Right cardiac atrium (tissue), 5 donors: Measurements from ENCODE around the gene CHST10. TPM values are rescaled to one million over a fixed set of nuclear protein-coding genes. Genes with fewer than 3 reads are reported as not detected.
A peak's percentile ranks its signal among the peaks of the same experiment; 100 is the strongest.

ENCODE experiments used
- ATAC-seq, 2 donors: fragments of 200-7000 bp; cut with Tn5 transposase; one replicate each; pipeline versions ENCODE4 v1.8.0 to v1.9.1; 2020; ENCODE audit warnings: moderate library complexity in 2 of 2, mild to moderate bottlenecking in 1 of 2
- DNase-seq, 3 donors: peaks; one replicate each; pipeline ENCODE4 v3.0.0-alpha.2; 2020
- H3K27ac ChIP-seq: one replicate; pipeline ENCODE4 v1.5.1; 2013; ENCODE audit warnings: mild to moderate bottlenecking, low read length, control low read depth, moderate library complexity
- H3K27me3 ChIP-seq: one replicate; pipeline ENCODE4 v1.6.1; 2013; ENCODE audit not compliant: control insufficient read depth, insufficient read depth
- H3K4me1 ChIP-seq: one replicate; pipeline ENCODE4 v1.6.1; 2013; ENCODE audit warnings: low read length; ENCODE audit not compliant: control insufficient read depth, insufficient read depth
- H3K4me3 ChIP-seq: one replicate; pipeline ENCODE4 v1.5.1; 2013; ENCODE audit warnings: low read length, control low read depth
- H3K9me3 ChIP-seq: one replicate; pipeline ENCODE4 v1.6.1; 2013; ENCODE audit warnings: low read length; ENCODE audit not compliant: control insufficient read depth
- WGBS: extraction: QIAGEN DNeasy Blood & Tissue Kit; methylation state at CpG from one replicate; pipeline ENCODE4 v1.1.7; 2013; 5-methylcytosine and 5-hydroxymethylcytosine counted together
- intact Hi-C, 4 donors: fragments of 100-400 bp; cut with DNase I; formaldehyde crosslinking; loops; one replicate each; pipeline versions ENCODE4 v1.11.0 to v1.14.0; 2022 to 2023
- polyA plus RNA-seq: library from polyadenylated mRNA; stranded (reverse); fragments of 200-250 nt; gene quantifications from one replicate; pipeline ENCODE4 v1.2.3, GENCODE V29; 2013
- total RNA-seq, 4 donors: library from RNA; stranded (reverse); fragmentation: NEBNext Ultra II Directional; extraction: Animal tissue kit (Norgen Biotek cat#: 25700); gene quantifications; one replicate each; pipeline ENCODE4 v1.2.1, GENCODE V29; 2021
- donor health status: healthy with polysubstance abuse.
- donor health status: DM: no; HTN: yes; CAD: no.
- donor health status: DM: no; HTN: no; CAD: no.
- donor health status: DM: no; HTN: yes; CAD: no; lungs with severe emphysema.
- donor health status: DM: yes; HTN: yes; CAD: no.

CHST10 gene
- total and polyA plus RNA-seq, 5 donors = 12.3 to 25.7 (median 21.9) TPM

GRCh38 chr2:100427111-100427510 lies 9.6 kb upstream of the CHST10 start:
- no peaks in the 10 kb centered on the region for H3K27me3 ChIP-seq
- H3K9me3 ChIP-seq = no peaks in the 10 kb centered on the region
- DNase-seq (no peak), ATAC-seq (peak in 1 of 2 donors; percentile 16)
- intact Hi-C loops = loop anchor here in 1 of 4 donors (10.0 kb wide), 1 partner anchor 138 kb away; the partner anchor contains the start of gene PDCL3
- H3K4me3 ChIP-seq = no peak overlapping the region
- H3K4me1 ChIP-seq = no peaks in the 10 kb centered on the region
- WGBS = 92% methylated on average over 12 of the region's 12 CpGs
- no peak overlapping the region for H3K27ac ChIP-seq

- no peaks in the 10 kb centered on the region for H3K27me3 ChIP-seq
- no peak overlapping the region for H3K4me3 ChIP-seq
- intact Hi-C loops = loop anchor here in 1 of 4 donors (10.0 kb wide), 1 partner anchor 138 kb away; the partner anchor contains the start of gene PDCL3
- no peaks in the 10 kb centered on the region for H3K9me3 ChIP-seq
- H3K4me1 ChIP-seq = no peaks in the 10 kb centered on the region
- ATAC-seq = no peak
- DNase-seq = no peak
- no peak overlapping the region for H3K27ac ChIP-seq
- WGBS = 83% methylated on average over 18 of the region's 18 CpGs
Measured at GRCh38 chr2:100426384-100426720, 8.9 kb upstream of the CHST10 start.

GRCh38 chr2:100425573-100426383 lies 8.3 kb upstream of the CHST10 start:
- WGBS = 80% methylated on average over 15 of the region's 15 CpGs
- DNase-seq = no peak
- intact Hi-C loops = loop anchor here in 1 of 4 donors (10.0 kb wide), 1 partner anchor 139 kb away; the partner anchor contains the start of gene PDCL3
- no peaks in the 10 kb centered on the region for H3K27me3 ChIP-seq
- H3K4me3 ChIP-seq = no peak overlapping the region
- ATAC-seq = no peak
- no peak overlapping the region for H3K27ac ChIP-seq
- no peaks in the 10 kb centered on the region for H3K4me1 ChIP-seq
- no peaks in the 10 kb centered on the region for H3K9me3 ChIP-seq

GRCh38 chr2:100425107-100425506 lies 7.6 kb upstream of the CHST10 start:
- Histone ChIP-seq H3K4me3 (no peak overlapping the region), H3K4me1 (no peaks in the 10 kb centered on the region), H3K9me3 (no peaks in the 10 kb centered on the region), H3K27me3 (no peaks in the 10 kb centered on the region), H3K27ac (no peak overlapping the region)
- intact Hi-C loops = loop anchor here in 1 of 4 donors (10.0 kb wide), 1 partner anchor 140 kb away; the partner anchor contains the start of gene PDCL3
- no peak for ATAC-seq
- no peak for DNase-seq
- WGBS = 78% methylated on average over 4 of the region's 4 CpGs

GRCh38 chr2:100424277-100424875 lies 6.9 kb upstream of the CHST10 start:
- Histone ChIP-seq H3K27me3 (no peaks in the 10 kb centered on the region), H3K9me3 (no peaks in the 10 kb centered on the region), H3K27ac (no peak overlapping the region), H3K4me3 (no peak overlapping the region), H3K4me1 (no peaks in the 10 kb centered on the region)
- WGBS = 81% methylated on average over 4 of the region's 4 CpGs
- ATAC-seq (no peak), DNase-seq (no peak)
- intact Hi-C loops = loop anchor here in 1 of 4 donors (10.0 kb wide), 1 partner anchor 140 kb away; the partner anchor contains the start of gene PDCL3

- 87% methylated on average over 1 of the region's 1 CpG for WGBS
- no peaks in the 10 kb centered on the region for H3K9me3 ChIP-seq
Measured at GRCh38 chr2:100423631-100424030, 6.2 kb upstream of the CHST10 start.

GRCh38 chr2:100422320-100423055 lies 5.0 kb upstream of the CHST10 start:
- no peaks in the 10 kb centered on the region for H3K9me3 ChIP-seq
- DNase-seq (no peak), ATAC-seq (peak in 1 of 2 donors; percentile 65)
- H3K27ac ChIP-seq = no peak overlapping the region
- WGBS = 82% methylated on average over 4 of the region's 4 CpGs
- no peak overlapping the region for H3K4me3 ChIP-seq
- H3K4me1 ChIP-seq = no peaks in the 10 kb centered on the region
- H3K27me3 ChIP-seq = no peaks in the 10 kb centered on the region
- intact Hi-C loops = loop anchor here in 1 of 4 donors (10.0 kb wide), 1 partner anchor 142 kb away; the partner anchor contains the start of gene PDCL3

More at GRCh38 chr2:100423631-100424030, 6.2 kb upstream of the CHST10 start:
- H3K27ac ChIP-seq = no peak overlapping the region
- no peak for DNase-seq
- no peaks in the 10 kb centered on the region for H3K4me1 ChIP-seq
- no peaks in the 10 kb centered on the region for H3K27me3 ChIP-seq
- no peak overlapping the region for H3K4me3 ChIP-seq
- ATAC-seq = no peak
- intact Hi-C loops = loop anchor here in 1 of 4 donors (10.0 kb wide), 1 partner anchor 141 kb away; the partner anchor contains the start of gene PDCL3

GRCh38 chr2:100419915-100420314 lies 2.4 kb upstream of the CHST10 start:
- no peak overlapping the region for H3K4me3 ChIP-seq
- no peak for DNase-seq
- no peak for ATAC-seq
- no peaks in the 10 kb centered on the region for H3K4me1 ChIP-seq
- intact Hi-C loops = loop anchor here in 2 of 4 donors (10.0 kb wide), 1 partner anchor 145 kb away; the partner anchor contains the start of gene PDCL3 (in 2 of the 2)
- H3K27me3 ChIP-seq = no peaks in the 10 kb centered on the region
- 51% methylated on average over 3 of the region's 3 CpGs for WGBS
- H3K27ac ChIP-seq = no peak overlapping the region
- H3K9me3 ChIP-seq = no peaks in the 10 kb centered on the region

- WGBS = 87% methylated on average over 12 of the region's 12 CpGs
- H3K4me3 ChIP-seq = no peak overlapping the region
- no peak for DNase-seq
- intact Hi-C loops = loop anchor here in 1 of 4 donors (10.0 kb wide), 1 partner anchor 146 kb away; the partner anchor contains the start of gene PDCL3
- no peak overlapping the region for H3K27ac ChIP-seq
- peaks cover 3% of the 10 kb centered on the region for H3K4me1 ChIP-seq
- no peaks in the 10 kb centered on the region for H3K27me3 ChIP-seq
- no peaks in the 10 kb centered on the region for H3K9me3 ChIP-seq
- ATAC-seq = no peak
Measured at GRCh38 chr2:100418406-100418962, 1.0 kb upstream of the CHST10 start.

- DNase-seq (no peak), ATAC-seq (no peak)
- no peaks in the 10 kb centered on the region for H3K9me3 ChIP-seq
- H3K27me3 ChIP-seq = no peaks in the 10 kb centered on the region
- H3K4me3 ChIP-seq = peak overlapping the region; percentile 84
- peak overlapping the region; percentile 51 for H3K27ac ChIP-seq
- WGBS = 7% methylated on average over 19 of the region's 19 CpGs
- intact Hi-C loops = loop anchor here in 1 of 4 donors (10.0 kb wide), 1 partner anchor 147 kb away; the partner anchor contains the start of gene PDCL3
- peaks cover 3% of the 10 kb centered on the region for H3K4me1 ChIP-seq
Measured at GRCh38 chr2:100417711-100418124, 250 bp upstream of the CHST10 start.
